Esophagus squamous epithelium (tissue), 5 donors: ENCODE results near the gene S100A6. TPM values are rescaled to one million over a fixed set of nuclear protein-coding genes. Genes with fewer than 3 reads are reported as not detected.
"Not testable (repeated sequence)": the region's sequence is repeated elsewhere in the genome, so short reads cannot be mapped to it uniquely, and the experiment has no call there.

ENCODE experiments used
- DNase-seq: peaks from one replicate; lab custom pipeline; 2025; lab: John Stamatoyannopoulos, UW
- H3K27ac ChIP-seq, 4 donors: fragments of 200-600 bp; sonication (generic); one replicate each; pipeline ENCODE4 v1.5.1; 2016 to 2019; ENCODE audit warnings: mild to moderate bottlenecking in 1 of 4
- H3K27me3 ChIP-seq, 4 donors: fragments of 200-600 bp; sonication (generic); 1 replicate in 3 of 4; 2 replicates in 1 of 4; pipeline versions ENCODE4 v1.5.1 to v1.6.0; 2017 to 2021; ENCODE audit warnings: antibody characterized with exemption in 1 of 4
- H3K36me3 ChIP-seq, 3 donors: fragments of 200-600 bp; sonication (generic); one replicate each; pipeline ENCODE4 v1.5.1; 2016 to 2019
- H3K4me1 ChIP-seq, 3 donors: fragments of 200-600 bp; sonication (generic); one replicate each; pipeline ENCODE4 v1.5.1; 2017 to 2019
- H3K4me3 ChIP-seq, 4 donors: fragments of 200-600 bp; sonication (generic); 1 replicate in 3 of 4; 2 replicates in 1 of 4; pipeline ENCODE4 v1.5.1; 2016 to 2019; ENCODE audit warnings: mild to moderate bottlenecking in 2 of 4, moderate library complexity in 1 of 4
- H3K9me3 ChIP-seq, 3 donors: fragments of 200-600 bp; sonication (generic); one replicate each; pipeline ENCODE4 v1.5.1; 2016 to 2019
- POLR2A ChIP-seq, 4 donors: fragments of 450-650 bp; IDR thresholded peaks; one replicate each; pipeline ENCODE4 v1.6.1; 2017; ENCODE audit warnings: antibody characterized with exemption in 4 of 4, mild to moderate bottlenecking in 4 of 4, moderate library complexity in 3 of 4
- WGBS, 2 donors: methylation state at CpG; one replicate each; pipeline ENCODE4 v1.1.5; 2018; 5-methylcytosine and 5-hydroxymethylcytosine counted together
- intact Hi-C: fragments of 100-400 bp; cut with DNase I; formaldehyde crosslinking; loops from one replicate; pipeline ENCODE4 v1.15.0; 2022
- total RNA-seq, 4 donors: library from RNA; depleted of rRNA; stranded (reverse); fragments of >200 nt; gene quantifications; one replicate each; pipeline ENCODE4 v1.1.0, GENCODE V29; 2016
- TF ChIP-seq, protein P1 (sequence below), 6 experiments: fragments of 450-650 bp in 4 of 6; fragments of 200-600 bp in 2 of 6; sonication (generic) in 2 of 6; IDR thresholded peaks; one replicate each; pipeline ENCODE4 v1.5.1; 2016 to 2019; ENCODE audit warnings: antibody characterized with exemption in 6 of 6, mild to moderate bottlenecking in 4 of 6, moderate library complexity in 4 of 6
- donor health status: DM: yes; HTN: yes; CAD: no.

Gene S100A6
- total RNA-seq, 4 donors from 2014 or later: 270 to 943 (median 394) TPM

DNA sequence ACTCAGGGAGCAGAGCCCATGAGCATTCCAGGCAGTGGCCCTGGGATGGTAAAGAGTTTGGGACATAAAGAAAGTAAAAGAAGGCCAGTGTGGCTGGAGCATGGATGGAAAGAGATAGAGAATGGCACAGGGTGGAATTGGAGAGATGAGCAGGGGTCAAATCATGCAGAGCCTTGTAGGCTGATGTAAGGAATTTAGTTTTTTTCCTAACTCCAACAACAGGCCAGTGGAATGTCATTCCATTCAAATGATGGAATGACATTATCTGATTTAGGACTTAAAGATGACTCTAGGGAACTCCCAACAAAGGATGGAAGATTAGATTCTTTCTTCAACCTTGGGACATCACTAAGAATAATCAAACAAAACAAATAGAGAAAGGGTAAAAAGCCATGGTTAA, 42.7 kb upstream of the S100A6 start:
- DNase-seq: no peak
- intact Hi-C loops: loop anchor here (5.0 kb wide), 1 partner anchor 34 kb away; the partner anchor contains the start of gene S100A16
- TF ChIP-seq, protein P1, sequence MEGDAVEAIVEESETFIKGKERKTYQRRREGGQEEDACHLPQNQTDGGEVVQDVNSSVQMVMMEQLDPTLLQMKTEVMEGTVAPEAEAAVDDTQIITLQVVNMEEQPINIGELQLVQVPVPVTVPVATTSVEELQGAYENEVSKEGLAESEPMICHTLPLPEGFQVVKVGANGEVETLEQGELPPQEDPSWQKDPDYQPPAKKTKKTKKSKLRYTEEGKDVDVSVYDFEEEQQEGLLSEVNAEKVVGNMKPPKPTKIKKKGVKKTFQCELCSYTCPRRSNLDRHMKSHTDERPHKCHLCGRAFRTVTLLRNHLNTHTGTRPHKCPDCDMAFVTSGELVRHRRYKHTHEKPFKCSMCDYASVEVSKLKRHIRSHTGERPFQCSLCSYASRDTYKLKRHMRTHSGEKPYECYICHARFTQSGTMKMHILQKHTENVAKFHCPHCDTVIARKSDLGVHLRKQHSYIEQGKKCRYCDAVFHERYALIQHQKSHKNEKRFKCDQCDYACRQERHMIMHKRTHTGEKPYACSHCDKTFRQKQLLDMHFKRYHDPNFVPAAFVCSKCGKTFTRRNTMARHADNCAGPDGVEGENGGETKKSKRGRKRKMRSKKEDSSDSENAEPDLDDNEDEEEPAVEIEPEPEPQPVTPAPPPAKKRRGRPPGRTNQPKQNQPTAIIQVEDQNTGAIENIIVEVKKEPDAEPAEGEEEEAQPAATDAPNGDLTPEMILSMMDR (IDR thresholded peaks at IDR 0.05): no peak
- Histone ChIP-seq H3K27ac (no peak overlapping the region), H3K36me3 (no peaks in the 10 kb centered on the region), H3K4me1 (peaks cover 0 to 50% (median 23%) of the 10 kb centered on the region in 3 donors), H3K9me3 (no peaks in the 10 kb centered on the region), H3K4me3 (no peak overlapping the region), H3K27me3 (no peaks in the 10 kb centered on the region)

DNA sequence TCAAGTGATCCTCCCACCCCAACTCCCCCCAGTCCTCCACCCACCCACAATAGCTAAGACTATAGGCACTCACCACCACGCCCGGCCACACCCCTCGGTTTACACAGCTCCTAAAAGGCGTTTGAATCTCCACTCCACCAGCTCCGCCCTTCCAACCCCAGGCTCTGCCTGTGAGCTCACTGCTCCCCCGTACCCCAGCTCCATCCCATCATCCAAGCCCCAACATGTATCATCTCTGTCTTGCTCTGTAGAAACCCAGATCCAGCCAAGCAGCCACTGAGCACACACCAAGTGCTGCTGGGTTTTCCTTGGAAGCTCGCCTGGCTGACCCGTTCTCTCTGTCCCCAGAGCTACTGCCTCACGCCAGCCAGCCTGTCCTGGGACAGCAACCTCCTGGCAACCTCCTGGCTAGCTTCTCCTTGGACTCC, 41.8 kb upstream of the S100A6 start:
- H3K27me3 ChIP-seq: no peaks in the 10 kb centered on the region
- DNase-seq: no peak
- intact Hi-C loops: loop anchor here (5.0 kb wide), 1 partner anchor 35 kb away; the partner anchor contains the start of gene S100A16
- no peaks in the 10 kb centered on the region for H3K9me3 ChIP-seq
- H3K4me3 ChIP-seq: no peak overlapping the region
- TF ChIP-seq POLR2A (IDR thresholded peaks at IDR 0.05): no peak
- TF ChIP-seq, protein P1 (IDR thresholded peaks at IDR 0.05): no peak
- H3K36me3 ChIP-seq: no peaks in the 10 kb centered on the region
- H3K4me1 ChIP-seq: peaks cover 5 to 58% (median 31%) of the 10 kb centered on the region in 3 donors
- 31 to 34% methylated on average over 9 of the region's 9 CpGs for WGBS, 2 donors
- peak overlapping the region; percentile 7 to 82 (median 50) for H3K27ac ChIP-seq

DNA sequence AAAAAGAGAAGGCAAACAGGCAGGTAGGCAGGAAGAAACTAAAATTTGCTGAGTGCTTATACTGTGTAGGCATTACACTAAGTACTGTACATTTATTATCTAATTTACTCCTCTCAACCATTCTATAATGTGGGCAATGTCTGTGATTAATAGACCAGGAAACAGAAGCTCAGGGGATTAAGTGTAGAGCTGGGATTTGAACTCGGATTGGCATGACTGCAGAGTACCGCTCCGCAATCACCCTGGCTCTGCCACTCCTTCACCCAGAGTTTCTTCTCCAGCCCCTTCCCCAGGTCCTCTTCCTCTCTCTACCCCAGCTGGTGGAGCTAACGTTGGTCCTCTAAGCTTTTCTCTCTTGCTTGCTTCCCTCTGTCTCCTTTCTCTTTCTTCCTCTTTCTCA, 41.3 kb upstream of the S100A6 start:
- peaks cover 8 to 63% (median 36%) of the 10 kb centered on the region in 3 donors for H3K4me1 ChIP-seq
- H3K27ac ChIP-seq: peak overlapping the region in 3 of 4 donors; percentile 43 to 82 (median 58)
- intact Hi-C loops: loop anchor here (5.0 kb wide), 1 partner anchor 35 kb away; the partner anchor contains the start of gene S100A16
- TF ChIP-seq POLR2A (IDR thresholded peaks at IDR 0.05): no peak
- TF ChIP-seq, protein P1 (IDR thresholded peaks at IDR 0.05): no peak
- no peak overlapping the region for H3K4me3 ChIP-seq
- no peaks in the 10 kb centered on the region for H3K9me3 ChIP-seq
- no peaks in the 10 kb centered on the region for H3K27me3 ChIP-seq
- DNase-seq: no peak
- 22 to 32% methylated on average over 4 of the region's 4 CpGs for WGBS, 2 donors
- no peaks in the 10 kb centered on the region for H3K36me3 ChIP-seq

DNA sequence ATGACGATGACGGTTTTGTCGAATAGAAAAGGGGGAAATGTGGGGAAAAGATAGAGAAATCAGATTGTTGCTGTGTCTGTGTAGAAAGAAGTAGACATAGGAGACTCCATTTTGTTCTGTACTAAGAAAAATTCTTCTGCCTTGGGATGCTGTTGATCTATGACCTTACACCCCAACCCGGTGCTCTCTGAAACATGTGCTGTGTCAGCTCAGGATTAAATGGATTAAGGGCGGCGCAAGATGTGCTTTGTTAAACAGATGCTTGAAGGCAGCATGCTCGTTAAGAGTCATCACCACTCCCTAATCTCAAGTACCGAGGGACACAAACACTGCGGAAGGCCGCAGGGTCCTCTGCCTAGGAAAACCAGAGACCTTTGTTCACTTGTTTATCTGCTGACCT, 39.7 kb upstream of the S100A6 start:
- 41 to 54% methylated on average over 4 to 10 of the region's 10 CpGs for WGBS, 2 donors
- H3K4me3 ChIP-seq: not testable (repeated sequence)

DNA sequence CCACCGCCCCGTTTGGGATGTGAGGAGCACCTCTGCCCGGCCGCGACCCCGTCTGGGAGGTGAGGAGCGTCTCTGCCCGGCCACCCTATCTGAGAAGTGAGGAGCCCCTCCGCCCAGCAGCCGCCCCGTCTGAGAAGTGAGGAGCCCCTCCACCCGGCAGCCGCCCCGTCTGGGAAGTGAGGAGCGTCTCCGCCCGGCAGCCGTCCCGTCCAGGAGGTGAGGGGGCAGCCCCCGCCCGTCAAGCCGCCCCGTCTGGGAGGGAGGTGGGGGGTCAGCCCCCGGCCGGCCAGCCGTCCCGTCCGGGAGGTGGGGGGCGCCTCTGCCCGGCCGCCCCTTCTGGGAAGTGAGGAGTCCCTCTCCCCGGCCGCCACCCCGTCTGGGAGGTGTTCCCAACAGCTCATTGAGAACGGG, 39.3 kb upstream of the S100A6 start:
- not testable (repeated sequence) for DNase-seq, H3K9me3 ChIP-seq, H3K36me3 ChIP-seq, H3K27me3 ChIP-seq, H3K4me3 ChIP-seq
- intact Hi-C loops: loop anchor here (5.0 kb wide), 1 partner anchor 37 kb away; the partner anchor contains the start of gene S100A16
- WGBS, 2 donors: 90% methylated on average over 7 of the region's 35 CpGs; no CpG with 5 or more reads in 1 of the 2 donors
- Histone ChIP-seq H3K27ac (peak overlapping the region in 3 of 4 donors; percentile 6 to 63 (median 25)), H3K4me1 (peaks cover 10 to 71% (median 40%) of the 10 kb centered on the region in 3 donors)

More for the DNA sequence above, 39.7 kb upstream of the S100A6 start:
- H3K9me3 ChIP-seq, H3K36me3 ChIP-seq, DNase-seq, H3K27me3 ChIP-seq: not testable (repeated sequence)
- peaks cover 10 to 71% (median 40%) of the 10 kb centered on the region in 3 donors for H3K4me1 ChIP-seq
- H3K27ac ChIP-seq: peak overlapping the region in 3 of 4 donors; percentile 6 to 63 (median 38)
- intact Hi-C loops: loop anchor here (5.0 kb wide), 1 partner anchor 37 kb away; the partner anchor contains the start of gene S100A16

DNA sequence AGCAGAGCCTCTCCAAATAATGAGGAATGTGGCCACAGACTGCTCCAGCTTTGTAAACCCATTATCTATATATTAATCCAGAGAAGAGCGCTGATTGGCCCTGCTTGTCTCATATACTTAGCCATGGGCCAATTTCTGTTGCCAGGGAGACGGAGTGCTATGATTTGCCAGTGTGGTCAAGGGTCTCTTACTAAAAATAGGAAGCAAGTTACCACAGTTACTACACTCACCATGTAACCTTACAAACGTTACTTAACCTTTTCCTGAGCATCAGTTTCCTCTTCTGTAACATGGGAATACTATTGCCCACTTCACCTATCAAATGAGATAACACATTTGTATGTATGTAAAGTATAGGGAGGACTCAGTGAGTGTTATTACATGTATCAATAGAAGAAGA, 37.6 kb upstream of the S100A6 start:
- H3K27me3 ChIP-seq: no peaks in the 10 kb centered on the region

More for the DNA sequence above, 37.6 kb upstream of the S100A6 start:
- no peaks in the 10 kb centered on the region for H3K9me3 ChIP-seq
- H3K36me3 ChIP-seq: no peaks in the 10 kb centered on the region
- WGBS, 2 donors: 65 to 69% methylated on average over 3 of the region's 3 CpGs
- H3K27ac ChIP-seq: peak overlapping the region; percentile 77 to 85 (median 80)
- peaks cover 19 to 76% (median 46%) of the 10 kb centered on the region in 3 donors for H3K4me1 ChIP-seq
- H3K4me3 ChIP-seq: no peak overlapping the region
- TF ChIP-seq POLR2A (IDR thresholded peaks at IDR 0.05): no peak
- no peak for DNase-seq
- intact Hi-C loops: no loop called here
